Stimulated activated CD8-positive, alpha-beta memory T cell treated with anti-CD3 and anti-CD28 coated beads, Interleukin-15, amount 100 ng/mL, for 4 hours (primary cell): ENCODE data around the gene BAZ2B.

Source experiments
- DNase-seq, 2 donors: peaks; one replicate each; pipeline ENCODE4 v3.0.0-alpha.2; 2020; ENCODE audit warnings: low read depth in 2 of 2

BAZ2B gene

GRCh38 chr2:159326569-159327255 is 289.6 kb downstream of the BAZ2B start:
- no peak for DNase-seq

GRCh38 chr2:159322419-159322818 is 293.9 kb downstream of the BAZ2B start:
- no peak for DNase-seq

GRCh38 chr2:159317392-159318088 is 298.8 kb downstream of the BAZ2B start:
- no peak for DNase-seq

GRCh38 chr2:159307942-159308341 is 308.4 kb downstream of the BAZ2B start:
- no peak for DNase-seq

- no peak for DNase-seq
Observed at GRCh38 chr2:159300586-159300985, 315.8 kb downstream of the BAZ2B start.

GRCh38 chr2:159298967-159299366 is 317.4 kb downstream of the BAZ2B start:
- DNase-seq = no peak

- DNase-seq = no peak
Observed at GRCh38 chr2:159297042-159297707, 319.2 kb downstream of the BAZ2B start.

- no peak for DNase-seq
Observed at GRCh38 chr2:159292157-159292556, 324.2 kb downstream of the BAZ2B start.

- DNase-seq = no peak
Observed at GRCh38 chr2:159290289-159290907, 325.9 kb downstream of the BAZ2B start.

GRCh38 chr2:159287733-159288132 is 328.6 kb downstream of the BAZ2B start:
- no peak for DNase-seq

GRCh38 chr2:159286709-159287441 is 329.5 kb downstream of the BAZ2B start:
- DNase-seq = peak; percentile 94 to 96

- DNase-seq = peak in 1 of 2 donors; percentile 21
Observed at GRCh38 chr2:159285929-159286708, 330.2 kb downstream of the BAZ2B start, which contains the start of gene WDSUB1. TSS of gene WDSUB1 (minus strand) at chr2:159286703. CDS start at chr2:159283069, 3,634 bp downstream.

GRCh38 chr2:159285433-159285832 is 330.9 kb downstream of the BAZ2B start:
- no peak for DNase-seq

GRCh38 chr2:159283529-159283928 is 332.8 kb downstream of the BAZ2B start:
- DNase-seq = no peak

- no peak for DNase-seq
Observed at GRCh38 chr2:159281002-159281401, 335.3 kb downstream of the BAZ2B start.

- no peak for DNase-seq
Observed at GRCh38 chr2:159279700-159280099, 336.6 kb downstream of the BAZ2B start.

- no peak for DNase-seq
Observed at GRCh38 chr2:159275111-159275510, 341.2 kb downstream of the BAZ2B start.

GRCh38 chr2:159272156-159272555 is 344.2 kb downstream of the BAZ2B start:
- DNase-seq = no peak

GRCh38 chr2:159270744-159271379 is 345.5 kb downstream of the BAZ2B start:
- DNase-seq = no peak
